ENCODE data around the gene GSAP. TPM values are rescaled to one million over a fixed set of nuclear protein-coding genes. Genes with fewer than 3 reads are reported as not detected.

The GSAP gene
- polyA plus RNA-seq, 4 donors = 7.8 to 12.4 (median 11.0) TPM

DNA sequence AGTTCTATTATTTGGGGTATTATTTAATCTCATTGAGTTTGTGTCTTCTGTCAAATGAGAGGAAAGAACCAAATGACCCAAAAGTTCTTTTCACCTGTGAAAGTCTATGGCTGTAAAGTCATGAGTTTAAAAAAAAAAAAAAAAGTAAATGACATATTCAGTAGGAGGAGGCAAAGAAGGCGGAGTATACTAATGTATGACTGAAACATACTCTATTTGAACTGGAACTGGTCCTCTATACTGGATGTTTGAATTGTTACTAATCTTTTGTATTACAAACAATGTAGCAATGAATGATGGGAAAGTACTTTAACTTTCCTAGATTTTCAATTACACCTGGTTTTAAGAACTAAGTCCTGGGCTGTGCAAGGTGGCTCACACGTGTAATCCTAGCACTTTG lies 24.9 kb upstream of the GSAP start:
- no peak for DNase-seq (ENCODE audit: low read depth in 4 of 4, low spot score in 3 of 4)

DNA sequence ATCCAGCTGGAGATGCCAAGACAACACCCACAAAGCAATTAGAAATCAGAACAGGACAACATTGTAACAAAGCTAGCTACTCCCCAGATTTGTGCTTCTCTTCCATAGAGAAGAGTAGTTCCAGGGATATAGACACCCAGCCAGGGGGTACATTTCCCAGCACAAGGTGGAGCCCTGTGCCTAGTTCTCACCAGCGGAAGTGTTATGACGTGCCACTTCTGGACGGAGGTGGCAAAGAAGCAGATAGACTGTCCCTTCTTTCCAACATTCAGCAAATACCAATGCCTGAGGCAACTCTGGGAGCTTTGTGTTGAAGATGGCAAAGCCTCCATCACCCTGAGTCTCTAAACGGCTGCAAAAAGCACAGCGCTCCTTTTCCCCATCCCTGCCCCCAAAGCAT lies 23.4 kb upstream of the GSAP start:
- no peak for DNase-seq (ENCODE audit: low read depth in 4 of 4, low spot score in 3 of 4)

DNA sequence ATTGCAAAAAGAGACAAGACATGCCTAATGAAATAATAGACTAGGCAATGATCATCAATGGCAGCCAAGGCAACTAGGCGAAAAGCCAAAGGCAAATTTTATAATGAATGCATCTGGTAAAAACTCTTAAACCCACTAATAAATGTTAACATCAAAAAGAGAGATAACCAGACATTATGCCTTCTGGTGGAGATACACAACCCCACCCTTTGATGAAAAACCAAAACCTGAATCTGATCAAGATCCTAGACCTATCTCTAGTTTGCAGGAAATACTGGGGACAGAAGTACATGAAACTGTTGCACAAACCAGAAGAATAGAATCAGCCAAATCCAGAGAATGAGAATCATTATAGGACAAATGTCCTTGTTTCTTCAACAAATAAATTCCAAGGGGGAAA lies 22.0 kb upstream of the GSAP start:
- DNase-seq (ENCODE audit: low read depth in 4 of 4, low spot score in 3 of 4) = no peak

DNA sequence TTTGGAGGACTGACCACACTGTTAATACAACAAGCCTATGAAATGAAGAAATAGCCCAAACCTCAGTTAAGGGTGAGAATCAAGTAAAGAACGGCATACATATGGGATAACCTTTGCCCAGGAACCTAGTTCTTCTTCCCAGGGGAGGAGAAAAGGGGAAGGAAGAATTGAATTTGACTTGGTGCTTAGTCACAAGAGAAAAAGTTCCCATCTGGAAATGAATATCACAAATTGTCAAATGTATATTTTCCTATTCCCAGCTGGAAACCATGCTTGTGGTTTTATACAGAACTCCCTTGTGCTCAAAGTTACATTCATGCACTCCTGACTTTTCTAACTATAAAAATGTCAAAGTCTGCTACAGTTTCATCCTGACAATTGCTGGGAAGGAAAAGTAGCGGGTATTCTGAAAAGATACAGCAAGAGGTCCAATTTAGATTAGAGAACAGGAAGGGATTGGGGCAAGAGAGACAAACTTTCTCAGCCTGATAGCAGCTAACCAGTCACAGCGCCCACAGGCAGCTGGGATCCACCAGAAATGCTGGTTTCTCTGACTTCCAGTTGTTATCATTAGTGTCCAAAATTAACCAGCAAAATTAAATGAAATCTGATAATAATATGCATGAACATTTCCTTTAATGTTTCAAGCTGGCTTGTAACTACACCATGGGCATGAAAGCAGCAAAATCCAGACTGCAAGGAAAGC lies 18.6 kb upstream of the GSAP start:
- DNase-seq (ENCODE audit: low read depth in 4 of 4, low spot score in 3 of 4) = no peak

DNA sequence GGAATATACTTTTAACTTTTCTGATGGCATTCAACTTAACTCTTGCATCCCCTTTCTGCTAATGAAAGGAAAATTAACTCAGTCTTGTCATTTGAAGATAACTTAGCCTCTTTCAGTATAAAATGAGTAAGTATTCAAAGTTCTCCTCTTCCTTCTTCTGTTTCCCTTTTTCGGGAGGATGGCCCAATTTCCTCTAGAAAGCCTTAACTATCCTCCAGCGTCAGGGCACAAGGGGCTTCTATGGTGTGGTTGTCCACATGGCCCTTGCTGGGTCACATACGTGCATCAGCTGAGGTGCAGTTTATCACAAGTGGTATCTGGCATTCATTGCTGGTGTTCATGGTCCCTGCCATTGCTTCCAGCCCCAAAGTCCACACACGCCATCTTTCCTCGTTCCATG lies 17.8 kb upstream of the GSAP start:
- DNase-seq (ENCODE audit: low read depth in 4 of 4, low spot score in 3 of 4) = no peak

DNA sequence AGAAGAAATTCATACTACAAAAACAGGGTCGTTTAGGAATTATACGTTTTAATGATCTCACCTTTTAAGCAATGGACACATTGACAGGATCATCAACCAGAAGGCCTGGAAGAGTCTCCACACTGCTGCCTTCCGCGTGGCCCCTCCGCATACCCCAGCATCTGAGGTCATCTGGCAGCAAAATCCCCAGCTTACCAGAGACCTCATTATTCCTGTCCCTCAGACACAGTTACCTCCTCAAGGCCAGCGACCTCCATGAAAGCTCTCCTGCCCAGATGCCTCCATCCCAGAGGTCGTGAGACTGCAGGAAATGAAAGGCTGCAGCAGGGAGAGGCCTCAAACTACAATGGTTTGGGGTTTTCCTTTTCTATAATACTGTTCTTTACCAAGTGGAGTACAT lies 14.8 kb upstream of the GSAP start:
- DNase-seq (ENCODE audit: low read depth in 4 of 4, low spot score in 3 of 4) = no peak

DNA sequence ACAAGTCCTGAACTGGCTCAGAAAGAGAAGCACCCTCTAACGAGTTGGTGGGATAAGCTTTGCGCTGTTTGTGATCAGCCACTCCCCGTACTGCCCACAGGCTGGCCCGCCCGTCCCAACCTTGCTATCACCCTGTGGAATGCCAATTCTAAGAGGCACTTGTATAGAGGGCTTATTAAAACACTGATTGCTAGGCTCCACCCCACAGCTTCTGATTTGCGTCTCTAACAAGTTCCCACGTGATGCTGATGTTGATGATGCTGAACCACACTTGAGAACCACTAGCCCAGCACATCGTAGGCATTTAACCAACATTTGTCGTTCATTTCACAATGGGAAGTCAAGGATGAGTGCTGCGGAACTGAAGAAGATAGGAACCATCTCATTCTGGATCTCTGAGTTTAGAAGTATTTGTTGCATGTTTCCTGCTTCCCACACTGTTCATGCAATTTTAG lies 12.7 kb upstream of the GSAP start:
- no peak for DNase-seq (ENCODE audit: low read depth in 4 of 4, low spot score in 3 of 4)

DNA sequence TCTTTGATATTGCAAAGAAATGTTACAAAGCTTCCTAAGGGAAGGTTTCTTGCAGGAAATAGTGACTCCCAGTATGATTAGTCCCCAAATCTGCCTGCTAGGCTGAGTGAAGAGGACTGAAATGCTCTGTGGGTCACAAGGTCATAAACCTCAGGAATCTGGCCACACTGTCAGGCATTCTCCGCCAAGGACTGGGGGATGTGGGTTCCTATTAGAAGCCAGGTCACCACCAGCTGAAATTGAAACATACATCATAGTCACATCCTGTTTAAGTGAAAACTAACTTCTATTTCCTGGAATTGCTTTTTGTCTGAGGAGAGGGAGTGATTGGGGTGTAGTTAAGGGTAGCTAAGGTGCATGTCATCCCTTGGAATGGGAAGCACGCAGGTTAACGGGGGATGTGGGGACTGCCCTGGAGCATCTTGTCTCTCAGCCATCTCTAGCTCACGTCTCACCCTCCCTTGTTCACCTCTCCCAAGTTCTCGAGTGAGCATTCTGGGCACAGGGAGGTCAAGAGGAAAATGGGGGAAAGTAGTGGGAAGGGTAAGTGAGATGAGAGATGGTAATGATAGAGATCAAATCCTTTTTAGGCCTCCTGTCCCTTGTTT lies 12.0 kb upstream of the GSAP start:
- DNase-seq (ENCODE audit: low read depth in 4 of 4, low spot score in 3 of 4) = no peak

DNA sequence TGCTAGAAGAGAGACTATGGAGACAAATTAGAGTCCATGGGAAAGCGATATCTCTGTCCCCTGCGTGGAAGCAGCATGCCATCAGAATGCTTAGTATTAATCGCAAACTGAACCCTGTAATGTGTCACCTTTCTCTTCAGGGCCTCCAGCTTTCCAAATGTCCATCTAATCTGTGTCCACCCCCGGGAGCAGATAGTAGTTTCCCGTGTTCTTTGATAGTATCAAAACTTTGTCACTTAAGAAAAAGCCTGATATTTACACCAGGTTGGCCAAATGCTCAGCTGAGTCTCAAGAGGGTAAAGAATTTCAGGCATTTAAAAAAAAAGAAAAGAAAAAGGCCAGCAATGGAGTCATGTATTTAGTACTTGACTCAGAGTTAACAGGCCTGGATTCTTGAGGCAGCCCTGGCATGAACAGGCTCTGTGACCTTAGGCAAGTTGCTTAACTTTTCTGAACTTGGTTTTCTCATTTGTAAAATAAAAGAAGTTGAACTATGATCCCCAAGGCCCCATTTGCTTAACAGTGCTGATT lies 10.4 kb upstream of the GSAP start:
- no peak for DNase-seq (ENCODE audit: low read depth in 4 of 4, low spot score in 3 of 4)

DNA sequence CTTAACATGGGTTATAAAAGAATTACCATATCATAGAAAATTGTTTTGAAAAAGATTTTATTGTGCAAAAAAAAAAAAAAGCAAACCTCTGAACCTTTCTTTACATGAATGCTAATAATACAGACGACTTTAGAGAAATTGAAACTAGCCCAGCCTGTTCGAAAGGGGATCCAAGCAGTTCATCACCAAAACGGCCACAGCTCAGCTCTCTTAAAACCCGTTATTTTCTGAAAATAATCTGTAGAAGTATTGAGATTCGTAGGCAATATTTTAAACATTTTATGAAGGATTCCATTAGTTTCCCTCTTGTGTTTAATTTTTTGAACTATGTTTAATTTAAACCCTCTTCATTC lies 9.9 kb upstream of the GSAP start:
- no peak for DNase-seq (ENCODE audit: low read depth in 4 of 4, low spot score in 3 of 4)

DNA sequence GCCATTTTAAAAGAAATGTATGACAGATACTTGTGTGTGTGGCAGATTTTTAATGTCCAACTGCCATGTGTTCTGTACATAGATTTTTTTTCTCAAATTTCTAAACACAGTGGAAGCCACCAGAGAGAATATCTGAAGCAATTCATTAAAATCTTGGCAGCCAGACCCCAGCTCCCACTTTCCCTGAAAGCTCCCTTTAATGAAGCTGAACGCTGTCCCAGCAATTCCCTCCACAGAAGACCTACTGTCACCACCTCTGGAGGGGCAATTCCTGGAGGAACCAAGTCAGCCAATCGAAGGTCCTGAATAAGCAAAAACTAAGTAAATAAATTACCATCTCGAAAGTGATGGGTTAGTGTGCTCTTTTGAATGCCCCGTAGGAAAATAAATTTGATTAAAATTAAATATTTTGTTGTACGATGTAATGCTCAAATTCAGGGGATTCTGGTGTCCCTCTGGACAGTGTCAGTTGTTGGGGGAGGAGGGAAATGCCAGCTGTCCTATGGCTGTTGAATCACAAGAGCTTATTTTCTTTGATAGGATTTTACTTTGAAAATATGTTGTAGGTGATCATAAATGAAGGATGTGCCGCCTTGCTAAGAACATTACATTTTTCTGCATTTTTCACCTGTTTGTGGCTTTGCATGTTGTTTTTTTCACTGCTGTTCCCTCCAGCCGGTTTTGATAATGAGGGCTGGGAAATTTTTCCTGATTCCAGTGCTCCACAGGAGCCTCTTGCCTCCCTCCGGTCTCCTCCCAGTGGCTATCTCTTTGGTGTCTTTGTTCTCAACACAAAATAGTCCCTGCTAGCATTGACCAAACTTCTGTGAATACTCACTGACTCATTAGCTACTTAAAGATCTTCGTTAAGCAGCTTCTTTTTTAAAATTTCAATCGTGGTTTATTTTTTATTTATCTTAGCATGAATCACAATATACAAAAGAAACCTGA lies 9.2 kb upstream of the GSAP start:
- DNase-seq (ENCODE audit: low read depth in 4 of 4, low spot score in 3 of 4) = no peak

DNA sequence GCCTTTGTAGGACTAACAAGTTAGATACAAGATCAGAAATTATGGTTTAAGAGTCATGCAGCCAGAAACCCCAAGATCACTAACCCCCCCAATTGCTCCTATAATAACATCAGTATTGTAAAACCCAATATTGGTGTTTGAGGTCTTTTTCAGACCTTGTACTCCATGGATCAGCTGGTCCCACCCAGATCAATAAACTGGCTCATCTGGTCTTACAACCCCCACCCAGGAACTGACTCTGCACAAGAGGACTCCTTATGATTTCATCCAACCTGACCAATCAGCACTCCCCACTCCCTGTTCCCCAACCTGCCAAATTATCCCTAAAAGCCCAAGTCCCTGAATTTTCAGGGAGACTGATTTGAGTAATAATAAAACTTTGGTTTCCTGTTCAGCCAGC lies 6.4 kb upstream of the GSAP start:
- no peak for DNase-seq (ENCODE audit: low read depth in 4 of 4, low spot score in 3 of 4)

DNA sequence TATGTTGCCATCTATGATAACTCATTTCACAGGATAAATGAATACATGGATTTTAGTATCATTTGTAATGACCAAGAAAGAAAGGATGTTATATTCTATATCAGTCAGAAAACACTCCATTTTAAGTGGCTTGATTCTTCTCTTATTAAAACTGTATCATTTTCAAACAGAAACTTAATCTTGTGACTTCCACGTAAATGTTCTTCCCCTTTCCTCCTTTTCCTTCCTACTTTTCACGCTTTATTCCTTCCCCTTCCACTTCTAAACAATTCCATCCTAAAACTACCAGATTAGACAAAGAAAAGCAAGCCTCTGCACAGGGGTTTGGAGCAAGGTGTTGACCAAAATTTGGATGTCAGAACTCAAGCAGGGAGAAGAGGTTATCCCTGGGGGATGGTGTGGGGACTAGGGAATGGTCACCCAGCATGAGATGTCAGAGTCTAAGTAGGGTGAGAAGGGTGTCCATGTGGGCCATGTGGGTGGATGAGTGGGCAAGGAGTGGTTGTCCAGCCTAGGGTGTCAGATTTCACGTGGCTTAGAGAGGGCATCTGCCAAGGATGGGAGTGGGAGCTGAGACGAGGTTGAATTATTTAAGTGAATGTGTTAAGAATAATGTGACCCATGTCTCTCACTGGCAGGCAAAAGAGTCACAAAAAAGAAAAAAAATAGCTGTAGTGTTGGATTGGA lies 5.0 kb upstream of the GSAP start:
- DNase-seq (ENCODE audit: low read depth in 4 of 4, low spot score in 3 of 4) = no peak

DNA sequence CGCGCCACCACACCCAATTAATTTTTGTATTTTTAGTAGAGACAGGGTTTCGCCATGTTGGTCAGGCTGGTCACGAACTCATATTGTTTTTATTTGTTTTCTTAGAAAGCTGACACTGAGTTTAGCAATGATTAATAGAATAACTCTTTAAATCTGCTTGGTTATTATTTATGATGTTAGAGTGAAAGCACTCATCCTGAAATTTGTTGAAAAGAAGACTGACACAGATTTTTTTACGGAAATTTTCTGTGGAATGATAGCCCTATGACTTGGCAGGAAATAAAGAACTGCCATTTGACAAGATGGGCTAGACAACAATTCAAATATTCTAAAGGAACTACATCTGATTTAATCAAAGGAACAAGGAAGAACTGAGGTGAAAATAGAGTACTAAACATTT lies 4.3 kb upstream of the GSAP start:
- no peak for DNase-seq (ENCODE audit: low read depth in 4 of 4, low spot score in 3 of 4)

DNA sequence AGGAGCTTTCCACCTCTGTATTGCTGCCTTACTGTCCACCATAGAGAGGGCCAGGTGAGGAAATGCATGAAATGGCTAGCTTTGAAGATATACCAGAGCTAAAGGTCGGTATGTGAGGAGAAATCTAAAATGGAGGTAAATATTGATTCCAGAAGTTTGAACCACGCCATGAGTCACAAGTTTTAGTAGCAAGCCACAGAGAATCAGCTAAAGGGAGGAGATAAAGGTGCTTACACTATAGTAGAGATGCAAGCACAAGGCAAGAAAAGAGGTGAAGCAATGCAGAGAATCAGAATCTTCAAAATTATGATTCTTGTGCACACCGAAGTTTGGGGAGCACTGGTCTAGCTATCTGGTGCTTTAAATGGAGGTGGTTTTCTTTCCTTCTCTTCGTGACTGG lies 3.0 kb upstream of the GSAP start:
- no peak for DNase-seq (ENCODE audit: low read depth in 4 of 4, low spot score in 3 of 4)

DNA sequence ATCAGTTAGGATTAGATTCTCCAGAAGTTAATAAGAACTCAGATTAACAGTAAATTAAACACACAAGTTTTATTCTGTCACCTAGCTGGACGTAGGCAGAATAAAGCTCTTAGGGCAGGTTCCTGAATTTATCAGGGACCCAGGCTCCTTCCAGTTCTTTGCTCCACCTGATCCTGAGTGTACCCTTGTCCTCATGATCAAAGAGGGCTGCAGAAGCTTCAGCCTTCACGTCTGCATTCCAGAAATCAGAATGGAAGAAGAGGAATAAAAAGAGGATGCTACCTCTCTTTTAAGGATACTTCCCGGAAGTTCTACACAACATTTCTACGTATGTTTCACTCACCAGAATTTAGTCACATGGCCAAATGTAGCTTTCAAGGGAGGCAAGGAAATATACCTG lies 1.7 kb upstream of the GSAP start:
- no peak for DNase-seq (ENCODE audit: low read depth in 4 of 4, low spot score in 3 of 4)

DNA sequence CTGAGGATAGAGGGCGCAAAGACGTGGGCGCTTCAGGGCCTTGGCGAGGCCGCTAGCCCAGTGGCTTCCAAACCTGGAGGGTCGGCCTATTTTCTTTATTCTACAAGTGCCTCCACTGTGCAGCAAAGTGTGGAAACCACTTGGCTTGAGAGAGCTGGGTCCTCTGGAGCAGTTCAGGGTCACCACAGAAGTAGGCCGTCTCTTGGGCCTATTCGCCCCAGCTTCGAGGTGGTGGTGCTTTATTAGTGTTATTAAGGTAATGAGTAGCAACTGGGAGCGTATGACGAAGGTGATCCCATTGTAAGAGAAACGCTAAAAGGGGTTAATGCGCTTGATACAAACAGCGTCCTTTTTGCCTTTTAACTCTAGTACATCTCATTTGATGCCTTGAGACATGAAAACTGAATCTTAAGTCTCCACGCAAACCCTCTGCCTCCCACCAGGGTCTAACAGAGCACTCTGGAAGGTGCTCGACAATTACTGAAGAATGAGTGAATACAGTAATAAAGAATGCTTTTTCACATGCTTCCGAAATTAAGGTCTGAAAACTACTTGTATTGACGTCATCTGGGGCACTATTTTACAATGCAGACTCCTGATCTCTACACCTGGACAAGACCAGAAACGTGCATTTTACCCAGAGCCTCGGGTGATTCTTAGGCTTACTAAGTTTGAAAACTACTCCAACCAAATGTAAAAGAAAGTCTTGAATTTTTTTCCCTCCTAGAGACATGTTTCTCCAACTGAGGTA lies 647 bp upstream of the GSAP start:
- no peak for DNase-seq (ENCODE audit: low read depth in 4 of 4, low spot score in 3 of 4)

DNA sequence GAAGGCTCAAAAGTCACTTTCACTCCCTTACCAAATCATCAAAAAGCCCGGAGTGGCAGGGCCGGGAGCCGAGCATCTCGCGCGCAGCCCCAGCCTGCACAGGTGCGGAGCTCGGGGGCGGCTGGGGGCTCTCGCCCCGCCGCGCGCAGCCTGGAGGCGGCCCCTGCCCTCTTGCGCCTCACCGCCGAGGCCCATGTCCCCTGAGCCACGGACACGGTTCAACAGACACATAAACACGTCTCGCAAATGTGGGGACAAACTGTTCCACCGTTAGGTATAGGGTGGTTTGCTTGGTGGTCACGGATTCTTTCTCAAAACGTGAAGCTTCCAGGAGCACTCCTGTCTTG lies 700 bp downstream of the GSAP start:
- DNase-seq (ENCODE audit: low read depth in 4 of 4, low spot score in 3 of 4) = no peak

DNA sequence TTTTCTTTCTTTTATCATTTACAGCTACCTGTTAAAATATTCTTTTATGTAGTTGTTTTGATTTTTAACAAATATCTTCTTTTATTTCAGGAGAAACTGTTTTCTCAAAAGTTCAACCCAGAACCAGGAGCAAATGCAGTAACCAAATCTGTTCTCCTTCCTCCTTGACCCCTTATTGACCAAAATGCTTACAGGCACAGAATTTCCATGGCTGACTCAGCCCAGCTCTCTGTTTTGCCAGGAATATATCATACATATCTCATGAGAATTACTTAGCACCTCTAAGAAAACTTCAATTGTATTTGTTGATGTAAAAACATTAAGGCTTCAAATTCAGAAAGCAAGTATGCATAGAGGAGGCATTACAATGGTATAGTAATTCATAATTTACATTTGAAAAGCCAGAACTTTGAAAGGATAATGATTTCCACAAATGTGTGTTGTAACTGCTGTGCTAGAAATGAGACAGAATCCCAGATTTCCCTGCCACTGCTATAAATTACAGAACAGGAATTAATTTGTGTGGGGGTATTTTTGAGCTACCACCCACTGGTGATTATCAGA lies 2.2 kb downstream of the GSAP start:
- DNase-seq (ENCODE audit: low read depth in 4 of 4, low spot score in 3 of 4) = no peak

DNA sequence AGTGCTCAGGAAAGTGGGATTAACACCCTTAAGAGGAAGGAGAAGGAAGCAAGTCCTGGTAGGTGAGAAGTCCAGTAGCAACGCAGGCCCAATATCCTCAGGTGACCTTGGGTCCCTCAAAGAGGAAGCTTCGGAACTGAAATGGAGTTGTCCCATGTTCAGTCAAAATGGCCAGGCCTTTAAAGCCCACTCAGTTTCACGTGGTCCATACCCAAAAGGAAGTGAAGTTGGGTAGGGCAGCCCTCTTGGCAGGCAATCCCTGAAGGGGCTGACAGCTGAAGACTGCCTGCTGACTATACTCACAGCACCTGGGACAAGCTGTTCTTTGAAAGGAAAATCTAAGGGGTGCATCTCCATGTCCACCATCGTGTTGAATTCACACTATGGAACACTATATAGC lies 3.0 kb downstream of the GSAP start:
- DNase-seq (ENCODE audit: low read depth in 4 of 4, low spot score in 3 of 4) = no peak

Measured in right renal pelvis (tissue), 4 donors.